Measurements from ENCODE around the gene ZNF460. TPM values are rescaled to one million over a fixed set of nuclear protein-coding genes. Genes with fewer than 3 reads are reported as not detected.

Gene ZNF460
- total RNA-seq, 1 donor from 2014 or later: 105 TPM

DNA sequence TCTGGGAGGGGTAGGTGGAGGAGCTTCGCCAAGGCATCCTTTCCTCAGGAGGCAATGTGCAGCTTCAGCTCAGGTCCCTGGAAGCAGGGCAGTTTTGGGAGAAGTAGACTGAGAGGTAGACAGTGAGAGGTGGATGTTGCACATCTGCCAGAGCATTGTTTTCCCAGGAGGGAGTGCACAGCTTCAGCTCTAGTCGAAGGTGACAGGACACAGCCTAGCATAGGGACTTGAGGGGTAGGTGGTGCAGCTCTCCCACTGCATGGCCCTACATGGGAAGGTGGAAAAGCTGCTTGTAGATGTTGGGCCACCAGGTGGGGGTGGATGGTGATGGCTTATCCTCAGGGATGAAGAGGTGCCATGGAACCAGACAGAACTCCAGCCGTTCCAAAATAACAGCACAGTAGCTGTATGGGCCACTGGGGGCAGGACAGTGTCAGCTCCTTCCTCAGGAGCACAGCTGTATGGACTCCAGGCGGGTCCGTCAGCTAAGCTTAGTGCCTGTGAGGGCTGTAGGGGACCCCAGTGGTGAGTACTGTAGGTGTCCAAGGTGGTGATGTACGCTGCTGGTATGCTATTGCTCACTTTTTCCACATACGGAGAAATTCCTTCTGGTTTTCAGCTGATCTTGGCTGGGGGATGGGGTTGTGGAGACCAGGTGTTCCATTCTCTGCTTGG is 22.6 kb downstream of the ZNF460 start:
- Mint-ChIP-seq H3K4me1 (ENCODE audit: low read depth, unreplicated experiment) (peaks cover 24% of the 10 kb centered on the region), H3K4me3 (ENCODE audit: unreplicated experiment) (peak overlapping the region; percentile 52), H3K27me3 (ENCODE audit: low read depth, unreplicated experiment) (no peaks in the 10 kb centered on the region), H3K9me3 (ENCODE audit: unreplicated experiment) (no peaks in the 10 kb centered on the region), H3K27ac (ENCODE audit: unreplicated experiment) (peak overlapping the region; percentile 68), H3K36me3 (ENCODE audit: low read depth, unreplicated experiment) (peaks cover 20% of the 10 kb centered on the region)
- H3K9ac ChIP-seq (ENCODE audit: low read length): no peak overlapping the region
- H3K9me3 ChIP-seq (ENCODE audit: insufficient read depth, low read depth, low read length): peaks cover 2% of the 10 kb centered on the region
- DNase-seq (ENCODE audit: low read depth): peak; percentile 61
- peaks cover 17% of the 10 kb centered on the region for H3K36me3 ChIP-seq (ENCODE audit: insufficient read depth, low read length)
- H2AFZ ChIP-seq (ENCODE audit: low read depth, low read length): no peak overlapping the region
- peak overlapping the region; percentile 10 for H3K4me2 ChIP-seq (ENCODE audit: low read length)
- H3K79me2 ChIP-seq (ENCODE audit: insufficient read depth, low read length): peaks cover 52% of the 10 kb centered on the region
- TF ChIP-seq CTCF (IDR thresholded peaks at IDR 0.05; ENCODE audit: insufficient read depth, low read depth, low read length) (no peak), EZH2 (IDR thresholded peaks at IDR 0.05; ENCODE audit: insufficient read depth, low read length) (no peak)
- no peaks in the 10 kb centered on the region for H3K27me3 ChIP-seq (ENCODE audit: insufficient read depth, low read length)
- H3K27ac ChIP-seq (ENCODE audit: low read depth, low read length): peak overlapping the region; percentile 44
- peaks cover 20% of the 10 kb centered on the region for H3K4me1 ChIP-seq (ENCODE audit: insufficient read depth, low read length)
- no peak overlapping the region for H3K4me3 ChIP-seq (ENCODE audit: insufficient read depth, low read depth, low read length)
- FAIRE-seq: no peak
- H4K20me1 ChIP-seq (ENCODE audit: insufficient read depth, low read length): peaks cover 46% of the 10 kb centered on the region

- peaks cover 24% of the 10 kb centered on the region for H3K4me1 Mint-ChIP-seq (ENCODE audit: low read depth, unreplicated experiment)
- no peaks in the 10 kb centered on the region for H3K27me3 Mint-ChIP-seq (ENCODE audit: low read depth, unreplicated experiment)
- no peaks in the 10 kb centered on the region for H3K27me3 ChIP-seq (ENCODE audit: insufficient read depth, low read length)
Observed at GRCh38 chr19:57305056-57305455, 24.8 kb downstream of the ZNF460 start.

More at GRCh38 chr19:57305056-57305455, 24.8 kb downstream of the ZNF460 start:
- DNase-seq (ENCODE audit: low read depth) (peak; percentile 69), FAIRE-seq (no peak)
- H3K27ac Mint-ChIP-seq (ENCODE audit: unreplicated experiment): peak overlapping the region; percentile 13
- H3K4me1 ChIP-seq (ENCODE audit: insufficient read depth, low read length): peaks cover 20% of the 10 kb centered on the region
- peaks cover 34% of the 10 kb centered on the region for H3K79me2 ChIP-seq (ENCODE audit: insufficient read depth, low read length)
- H3K9me3 Mint-ChIP-seq (ENCODE audit: unreplicated experiment): no peaks in the 10 kb centered on the region
- H3K4me2 ChIP-seq (ENCODE audit: low read length): no peak overlapping the region
- H3K9ac ChIP-seq (ENCODE audit: low read length): no peak overlapping the region
- no peak overlapping the region for H3K27ac ChIP-seq (ENCODE audit: low read depth, low read length)
- H2AFZ ChIP-seq (ENCODE audit: low read depth, low read length): no peak overlapping the region
- H3K4me3 ChIP-seq (ENCODE audit: insufficient read depth, low read depth, low read length): no peak overlapping the region
- no peak overlapping the region for H3K4me3 Mint-ChIP-seq (ENCODE audit: unreplicated experiment)
- H4K20me1 ChIP-seq (ENCODE audit: insufficient read depth, low read length): peaks cover 35% of the 10 kb centered on the region
- peaks cover 15% of the 10 kb centered on the region for H3K36me3 Mint-ChIP-seq (ENCODE audit: low read depth, unreplicated experiment)
- peaks cover 11% of the 10 kb centered on the region for H3K36me3 ChIP-seq (ENCODE audit: insufficient read depth, low read length)
- TF ChIP-seq CTCF (IDR thresholded peaks at IDR 0.05; ENCODE audit: insufficient read depth, low read depth, low read length) (no peak), EZH2 (IDR thresholded peaks at IDR 0.05; ENCODE audit: insufficient read depth, low read length) (no peak)
- H3K9me3 ChIP-seq (ENCODE audit: insufficient read depth, low read depth, low read length): peaks cover 13% of the 10 kb centered on the region
